RWPE2 (cell line): Measurements from ENCODE around the gene EML4.
"Not testable (repeated sequence)": the region's sequence is repeated elsewhere in the genome, so short reads cannot be mapped to it uniquely, and the experiment has no call there.

Experiments used
- ATAC-seq: fragments of 200-7000 bp; cut with Tn5 transposase; 3 replicates; pipeline ENCODE4 v1.9.1; 2021; ENCODE audit warnings: low read depth
- DNase-seq: peaks from one replicate; pipeline ENCODE4 v3.0.0-alpha.2; 2020; ENCODE audit warnings: low spot score
- H3K27ac ChIP-seq: fragments of 450-650 bp; 2 replicates; pipeline ENCODE4 v1.5.1; 2017; ENCODE audit warnings: mild to moderate bottlenecking; ENCODE audit not compliant: poor library complexity, severe bottlenecking
- H3K27me3 ChIP-seq: fragments of 250-450 bp; sonication (Bioruptor Pico); 2 replicates; pipeline ENCODE4 v1.5.1; 2021; ENCODE audit warnings: mild to moderate bottlenecking, moderate library complexity; ENCODE audit not compliant: insufficient read depth, poor library complexity, severe bottlenecking
- H3K36me3 ChIP-seq: fragments of 250-450 bp; sonication (Bioruptor Pico); 2 replicates; pipeline ENCODE4 v1.5.1; 2020; ENCODE audit warnings: low read depth, mild to moderate bottlenecking, moderate library complexity
- H3K4me1 ChIP-seq: fragments of 250-450 bp; sonication (Bioruptor Pico); 2 replicates; pipeline ENCODE4 v1.5.1; 2021; ENCODE audit warnings: mild to moderate bottlenecking, moderate library complexity; ENCODE audit not compliant: insufficient read depth, poor library complexity, severe bottlenecking
- H3K4me3 ChIP-seq: fragments of 250-450 bp; sonication (Bioruptor Pico); 2 replicates; pipeline ENCODE4 v1.5.1; 2021; ENCODE audit warnings: mild to moderate bottlenecking, moderate library complexity; ENCODE audit not compliant: severe bottlenecking
- H3K9me3 ChIP-seq: fragments of 250-450 bp; sonication (Bioruptor Pico); 2 replicates; pipeline ENCODE4 v1.5.1; 2021; ENCODE audit warnings: mild to moderate bottlenecking, moderate library complexity; ENCODE audit not compliant: severe bottlenecking
- CTCF ChIP-seq: fragments of 450-650 bp; IDR thresholded peaks from one replicate; pipeline ENCODE4 v1.5.1; 2017; ENCODE audit warnings: mild to moderate bottlenecking, moderate library complexity; ENCODE audit not compliant: poor library complexity, severe bottlenecking

Gene EML4

DNA sequence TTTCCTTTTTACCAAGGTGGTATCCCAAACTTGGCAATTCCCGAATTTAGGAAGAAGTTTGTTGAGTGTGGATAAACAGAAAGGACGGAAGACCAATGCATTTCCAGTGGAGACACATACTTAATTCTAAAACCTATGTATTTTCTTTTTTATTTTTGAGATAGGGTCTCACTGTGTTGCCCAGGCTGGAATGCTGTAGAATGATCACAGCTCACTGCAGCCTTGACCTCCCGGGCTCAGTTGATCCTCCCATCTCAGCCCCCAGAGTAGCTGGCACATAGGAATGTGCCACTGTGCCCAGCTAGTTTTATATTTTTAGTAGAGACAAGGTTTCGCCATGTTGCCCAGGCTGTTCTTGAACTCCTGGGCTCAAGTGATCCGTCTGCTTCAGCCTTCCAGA, 101.6 kb downstream of the EML4 start:
- DNase-seq (no peak), ATAC-seq (no peak)
- Histone ChIP-seq H3K4me3 (no peak overlapping the region), H3K36me3 (no peaks in the 10 kb centered on the region), H3K9me3 (no peaks in the 10 kb centered on the region), H3K27me3 (no peaks in the 10 kb centered on the region), H3K27ac (no peak overlapping the region), H3K4me1 (no peaks in the 10 kb centered on the region)
- TF ChIP-seq CTCF: no peak

DNA sequence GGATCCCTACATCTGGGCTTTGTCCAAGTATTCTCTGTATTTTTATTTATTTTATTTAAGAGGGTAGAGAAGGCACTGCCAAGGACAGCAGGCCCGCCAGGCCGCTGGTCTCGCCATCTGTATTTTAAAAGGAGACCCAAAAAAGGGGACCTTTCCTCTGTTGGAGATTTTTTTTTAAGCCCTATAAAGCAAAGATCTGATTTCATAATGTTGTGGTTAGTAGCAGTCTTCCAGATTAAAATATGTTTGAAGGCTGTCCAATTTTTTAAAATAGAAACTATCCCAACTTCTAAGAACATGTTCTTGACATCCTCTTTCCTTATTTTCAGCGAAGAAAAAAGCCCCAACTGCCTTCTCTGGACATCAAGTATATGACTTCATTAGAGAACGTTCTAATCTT, 102.1 kb downstream of the EML4 start:
- not testable (repeated sequence) for ATAC-seq

DNA sequence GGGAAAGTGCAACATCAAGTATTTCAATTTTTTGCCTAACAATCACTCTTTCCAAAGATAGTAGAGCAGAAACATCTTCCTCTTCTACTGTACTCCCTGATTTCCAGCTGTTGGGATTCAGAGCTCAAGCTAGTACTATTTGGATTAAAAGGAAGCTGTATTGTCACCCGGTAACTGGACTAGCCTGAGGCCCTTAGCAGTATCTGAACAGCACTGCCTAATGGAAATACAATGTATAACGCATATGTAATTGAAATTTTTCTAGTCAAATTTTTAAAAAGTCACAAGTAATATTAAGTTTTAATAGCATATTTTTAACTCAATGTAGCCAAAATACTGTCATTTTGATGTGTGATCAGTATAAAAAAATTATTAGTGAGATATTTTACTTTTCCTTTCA, 105.7 kb downstream of the EML4 start:
- ATAC-seq: no peak
- H3K27ac ChIP-seq: no peak overlapping the region
- TF ChIP-seq CTCF: peak; percentile 11
- no peaks in the 10 kb centered on the region for H3K27me3 ChIP-seq
- H3K4me1 ChIP-seq: no peaks in the 10 kb centered on the region
- DNase-seq: no peak
- no peaks in the 10 kb centered on the region for H3K36me3 ChIP-seq
- no peak overlapping the region for H3K4me3 ChIP-seq
- no peaks in the 10 kb centered on the region for H3K9me3 ChIP-seq

More for the DNA sequence above, 102.1 kb downstream of the EML4 start:
- H3K9me3 ChIP-seq, H3K4me1 ChIP-seq, H3K27ac ChIP-seq, H3K4me3 ChIP-seq, H3K27me3 ChIP-seq, DNase-seq, H3K36me3 ChIP-seq: not testable (repeated sequence)

GRCh38 chr2:42281416-42282081, 112.4 kb downstream of the EML4 start:
- Histone ChIP-seq H3K27me3 (no peaks in the 10 kb centered on the region), H3K4me1 (no peaks in the 10 kb centered on the region), H3K9me3 (no peaks in the 10 kb centered on the region), H3K36me3 (peaks cover 22% of the 10 kb centered on the region), H3K4me3 (no peak overlapping the region), H3K27ac (no peak overlapping the region)
- DNase-seq: no peak
- ATAC-seq: no peak
- no peak for TF ChIP-seq CTCF

DNA sequence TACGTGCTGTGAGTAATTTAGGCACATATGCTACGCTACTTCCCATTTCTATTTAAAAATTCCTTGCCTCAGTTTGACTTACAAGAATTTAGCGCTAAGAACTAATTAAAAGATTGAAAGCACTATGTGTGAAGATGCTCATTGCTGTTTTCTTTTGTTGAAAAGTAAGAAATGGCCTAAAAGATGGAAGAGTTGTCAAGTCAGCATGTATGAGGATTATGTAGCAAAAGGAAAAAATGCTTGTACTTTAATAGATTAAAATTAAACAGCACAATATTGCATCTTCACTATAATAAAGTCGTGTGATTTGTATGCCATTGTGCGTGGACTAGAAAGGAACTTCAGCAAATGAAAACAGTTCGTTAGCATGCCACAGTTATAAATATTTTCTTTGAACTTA, 114.9 kb downstream of the EML4 start:
- no peak for DNase-seq
- no peak for ATAC-seq
- no peak overlapping the region for H3K4me3 ChIP-seq
- H3K27ac ChIP-seq: no peak overlapping the region
- H3K9me3 ChIP-seq: no peaks in the 10 kb centered on the region
- peaks cover 31% of the 10 kb centered on the region for H3K36me3 ChIP-seq
- no peaks in the 10 kb centered on the region for H3K27me3 ChIP-seq
- TF ChIP-seq CTCF: no peak
- no peaks in the 10 kb centered on the region for H3K4me1 ChIP-seq
